GM19238 (cell line): ENCODE measurements around the gene ADGRL1.

Source experiments
- DNase-seq: peaks from one replicate; pipeline ENCODE4 v3.0.0; 2011; ENCODE audit warnings: low spot score; ENCODE audit not compliant: insufficient read length

The ADGRL1 gene

DNA sequence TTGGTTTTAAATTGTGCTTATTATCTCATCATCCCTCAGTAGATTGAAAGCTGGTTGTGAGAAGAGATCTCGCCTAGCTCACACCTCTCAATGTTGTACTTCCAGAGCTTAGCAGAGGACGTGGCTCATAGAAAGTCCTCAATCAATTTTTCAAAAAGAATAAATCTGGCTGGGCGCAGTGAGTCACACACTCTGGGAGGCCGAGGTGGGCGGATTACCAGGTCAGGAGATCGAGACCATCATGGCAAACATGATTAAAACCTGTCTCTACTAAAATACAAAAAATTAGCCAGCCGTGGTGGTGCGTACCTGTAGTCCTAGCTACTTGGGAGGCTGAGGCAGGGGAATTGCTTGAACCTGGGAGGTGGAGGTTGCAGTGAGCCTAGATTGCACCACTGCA, 64.9 kb downstream of the ADGRL1 start:
- no peak for DNase-seq

DNA sequence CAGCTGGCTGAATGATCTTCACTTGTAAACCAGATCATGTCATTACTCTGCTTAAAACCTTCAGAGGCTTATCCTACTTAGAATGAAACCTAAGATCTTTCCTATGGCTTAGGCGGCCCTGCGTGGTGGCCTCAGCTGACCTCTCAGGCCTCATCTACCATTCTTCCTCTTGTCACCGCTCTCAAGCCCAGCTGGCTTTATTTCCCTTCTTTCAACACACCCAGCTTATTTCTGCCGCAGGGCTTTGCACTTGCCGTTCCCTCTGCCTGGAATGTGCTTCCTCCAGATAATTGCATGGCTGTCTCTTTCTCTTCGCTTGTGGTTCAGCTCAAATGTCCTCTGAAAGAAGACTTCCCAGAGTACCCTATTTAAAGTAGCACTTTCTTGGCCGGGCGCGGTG, 66.0 kb downstream of the ADGRL1 start:
- DNase-seq: no peak

DNA sequence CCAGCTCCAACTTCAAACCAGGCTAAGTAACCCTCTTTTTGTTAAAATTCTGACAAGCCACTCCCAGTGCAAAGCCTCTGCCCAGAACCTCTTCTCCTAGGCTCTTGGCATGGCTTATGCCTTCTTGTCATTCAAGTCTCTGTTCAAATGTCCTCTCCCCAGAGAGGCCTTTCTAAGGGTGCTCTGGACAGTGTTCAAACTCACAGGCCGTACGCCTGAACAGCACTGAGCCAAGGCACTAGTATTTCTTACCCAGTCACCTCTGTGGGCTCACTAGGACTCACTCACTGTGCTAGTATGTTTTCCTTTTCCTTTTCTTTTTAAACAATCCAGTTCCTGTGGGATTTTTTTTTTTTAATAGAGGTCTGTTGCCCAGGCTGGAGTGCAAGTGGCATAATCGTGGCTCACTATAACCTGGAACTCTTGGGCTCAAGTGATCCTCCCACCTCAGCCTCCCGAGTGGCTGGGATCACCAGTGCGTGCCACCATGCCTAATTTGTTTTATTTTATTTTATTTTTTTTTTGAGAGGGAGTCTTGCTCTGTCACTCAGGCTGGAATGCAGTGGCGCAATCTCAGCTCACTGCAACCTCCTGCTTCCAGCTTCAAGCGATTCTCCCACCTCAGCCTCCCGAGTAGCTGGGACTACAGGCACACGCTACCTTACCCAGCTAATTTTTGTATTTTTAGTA, 67.2 kb downstream of the ADGRL1 start:
- no peak for DNase-seq

DNA sequence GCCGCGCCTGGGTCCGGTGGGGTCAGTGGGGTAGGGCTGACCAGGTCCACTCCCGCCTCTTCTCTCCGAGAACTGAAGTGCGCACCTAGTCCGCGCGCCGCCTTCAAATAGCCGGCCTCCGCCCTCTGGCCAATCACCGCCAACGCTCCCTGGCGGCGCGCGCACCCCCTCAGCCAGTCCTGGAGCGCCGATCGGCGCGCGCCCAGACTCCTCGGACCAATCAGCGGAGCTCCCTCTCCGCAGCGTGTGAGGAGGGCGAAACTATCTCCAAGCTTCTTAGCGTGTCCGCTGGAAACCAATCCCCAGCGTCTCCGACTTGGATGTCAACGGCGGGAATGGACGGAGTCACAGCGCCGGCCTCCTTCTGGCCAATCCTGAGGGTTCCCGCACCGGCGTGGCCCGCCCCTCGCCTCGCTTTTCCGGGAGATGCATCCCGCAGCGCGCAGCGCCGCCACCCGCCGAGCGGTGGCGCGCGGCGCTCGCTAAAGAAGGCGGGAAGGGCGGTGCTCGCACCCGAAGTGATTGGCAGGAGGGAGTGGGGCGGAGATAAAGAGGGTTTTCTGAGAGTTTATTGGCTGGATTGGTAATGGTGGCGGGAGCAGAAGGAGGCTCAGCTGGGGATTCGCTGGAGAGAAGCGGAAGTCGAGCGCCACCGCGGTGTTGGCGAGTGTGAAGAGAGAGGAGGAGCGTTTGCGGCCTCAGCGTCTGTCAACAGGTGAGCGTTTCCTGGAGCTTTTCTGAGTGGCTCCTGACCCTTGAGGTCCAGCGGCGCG, 69.3 kb downstream of the ADGRL1 start, which contains the start of gene ASF1B:
TSS of gene ASF1B (minus strand) at position 81 of the 773 bp plus-strand sequence. CDS start 133 bp downstream, outside the sequence.
- DNase-seq: peak; percentile 97

DNA sequence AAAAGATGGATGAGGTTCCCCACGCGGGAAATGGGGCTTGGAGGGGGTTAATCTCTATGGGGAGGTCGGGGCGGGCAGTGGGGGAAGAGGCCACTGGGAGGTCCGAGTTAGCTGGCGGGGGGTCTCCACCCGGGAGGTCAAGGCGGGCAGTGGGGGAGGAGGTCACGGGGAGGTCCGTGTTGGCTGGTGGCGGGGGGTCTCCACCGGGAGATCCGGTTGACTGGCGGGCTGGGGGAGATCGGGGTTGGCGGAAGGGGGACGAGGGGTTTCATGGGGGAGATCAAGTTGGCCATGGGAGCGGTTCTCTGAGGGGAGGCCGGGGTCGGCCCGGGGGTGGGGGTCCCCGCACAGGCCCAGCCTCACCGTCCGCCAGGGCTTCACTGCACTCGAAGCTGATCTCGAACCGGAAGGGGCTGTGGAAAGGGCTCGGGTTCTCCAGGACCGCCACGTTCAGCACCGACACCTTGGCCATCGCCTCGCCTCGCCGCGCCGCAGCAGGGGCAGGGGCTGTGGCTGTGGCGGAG, 69.9 kb downstream of the ADGRL1 start:
- no peak for DNase-seq

DNA sequence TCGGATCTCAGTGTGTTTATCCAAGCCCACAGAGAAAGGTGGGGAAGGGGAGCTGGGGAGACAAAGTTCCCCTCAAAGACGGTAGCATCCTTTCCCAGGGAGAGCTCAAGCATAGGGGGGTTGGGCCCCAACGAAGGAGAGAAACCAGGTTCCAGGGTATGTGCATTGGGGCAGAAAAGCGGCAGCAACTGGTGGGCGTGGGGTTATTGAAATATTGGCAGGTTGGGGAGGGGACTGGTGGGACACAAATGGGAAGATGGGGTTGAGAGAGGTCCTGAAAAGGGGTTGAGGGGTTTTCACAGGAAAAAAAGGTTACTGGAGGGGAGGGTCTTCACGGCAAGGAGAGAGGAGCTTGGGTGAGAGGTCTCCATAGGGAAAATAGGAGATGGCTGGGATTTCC, 70.6 kb downstream of the ADGRL1 start:
- no peak for DNase-seq

DNA sequence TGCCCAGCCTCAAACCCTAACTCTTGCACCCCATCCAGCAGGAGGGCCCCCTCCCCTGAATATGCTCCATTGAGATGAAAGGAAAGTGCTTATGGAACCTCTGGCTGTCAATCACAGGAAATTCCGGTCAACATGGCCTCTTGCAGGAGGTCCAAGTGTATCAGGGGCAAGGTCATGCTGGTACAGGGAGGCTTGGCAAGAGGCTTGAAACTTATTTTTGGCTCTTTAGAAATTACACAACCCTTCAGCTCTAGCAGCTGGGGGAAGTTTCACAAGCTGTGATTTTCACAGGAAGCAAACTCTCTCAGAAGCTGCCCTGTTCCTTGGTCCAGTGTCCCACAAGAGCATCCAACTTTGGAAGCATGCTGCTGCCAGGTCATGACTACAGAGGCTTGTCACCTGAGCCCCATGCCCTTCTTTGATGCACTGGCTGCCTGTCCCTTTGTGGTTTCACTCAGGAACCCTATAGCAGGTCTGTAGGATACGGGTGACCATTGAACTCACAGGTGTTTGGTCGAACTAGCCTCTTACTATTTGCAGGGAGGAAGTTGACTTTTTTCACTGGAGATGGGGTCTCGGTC, 78.0 kb downstream of the ADGRL1 start:
- no peak for DNase-seq

DNA sequence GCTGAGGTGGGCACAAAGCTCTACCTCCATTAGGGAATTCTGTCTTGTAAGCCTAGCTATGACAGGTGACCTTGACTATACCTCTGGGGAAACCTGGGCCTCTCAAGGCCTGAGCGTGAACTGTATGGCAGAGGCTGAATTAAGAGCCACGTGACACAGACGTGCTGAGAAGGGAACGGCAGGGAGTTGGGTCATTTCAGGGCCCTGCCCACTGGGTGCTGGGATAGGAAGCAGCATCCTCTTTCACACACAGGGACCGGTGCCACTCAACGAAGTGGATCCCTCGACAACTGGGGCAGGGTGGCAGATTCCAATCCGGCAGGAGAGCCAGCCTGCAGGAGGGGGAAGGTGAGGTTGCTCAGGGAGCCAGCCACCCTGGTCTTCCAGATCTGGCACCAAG, 78.8 kb downstream of the ADGRL1 start:
- DNase-seq: no peak

DNA sequence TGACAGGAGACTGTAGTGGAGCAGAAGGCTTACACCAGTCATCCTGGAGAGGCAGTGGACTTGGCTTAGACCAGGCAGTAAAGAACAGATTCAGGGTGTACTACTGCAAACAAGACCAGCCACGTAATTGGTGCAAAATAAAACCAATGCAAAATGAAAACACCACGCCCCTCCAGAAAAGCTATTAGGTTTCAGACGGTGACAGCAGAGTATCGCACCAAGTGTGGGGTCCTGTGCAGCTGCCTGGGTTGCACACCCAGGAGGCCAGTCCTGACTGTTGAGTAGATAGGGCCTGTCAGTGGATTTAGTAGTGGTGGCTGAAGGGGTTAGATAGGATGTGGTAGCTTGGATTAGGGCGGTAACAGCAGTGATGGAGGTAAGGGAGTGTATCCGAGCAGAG, 83.0 kb downstream of the ADGRL1 start:
- no peak for DNase-seq

DNA sequence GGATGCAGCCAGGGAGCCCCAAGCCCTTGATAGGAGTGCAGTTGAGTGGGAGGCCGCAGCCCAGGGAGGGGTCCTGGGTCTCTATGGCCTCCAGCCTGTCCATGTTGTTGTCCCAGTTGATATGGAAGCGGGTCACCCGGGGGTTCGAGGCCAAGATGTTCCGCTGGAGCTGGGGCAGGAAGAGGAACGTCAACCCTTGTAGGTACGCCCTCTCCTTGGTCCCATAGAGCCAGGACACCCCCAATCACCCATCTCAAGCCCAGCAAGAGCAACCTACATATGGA, 85.5 kb downstream of the ADGRL1 start:
- no peak for DNase-seq

DNA sequence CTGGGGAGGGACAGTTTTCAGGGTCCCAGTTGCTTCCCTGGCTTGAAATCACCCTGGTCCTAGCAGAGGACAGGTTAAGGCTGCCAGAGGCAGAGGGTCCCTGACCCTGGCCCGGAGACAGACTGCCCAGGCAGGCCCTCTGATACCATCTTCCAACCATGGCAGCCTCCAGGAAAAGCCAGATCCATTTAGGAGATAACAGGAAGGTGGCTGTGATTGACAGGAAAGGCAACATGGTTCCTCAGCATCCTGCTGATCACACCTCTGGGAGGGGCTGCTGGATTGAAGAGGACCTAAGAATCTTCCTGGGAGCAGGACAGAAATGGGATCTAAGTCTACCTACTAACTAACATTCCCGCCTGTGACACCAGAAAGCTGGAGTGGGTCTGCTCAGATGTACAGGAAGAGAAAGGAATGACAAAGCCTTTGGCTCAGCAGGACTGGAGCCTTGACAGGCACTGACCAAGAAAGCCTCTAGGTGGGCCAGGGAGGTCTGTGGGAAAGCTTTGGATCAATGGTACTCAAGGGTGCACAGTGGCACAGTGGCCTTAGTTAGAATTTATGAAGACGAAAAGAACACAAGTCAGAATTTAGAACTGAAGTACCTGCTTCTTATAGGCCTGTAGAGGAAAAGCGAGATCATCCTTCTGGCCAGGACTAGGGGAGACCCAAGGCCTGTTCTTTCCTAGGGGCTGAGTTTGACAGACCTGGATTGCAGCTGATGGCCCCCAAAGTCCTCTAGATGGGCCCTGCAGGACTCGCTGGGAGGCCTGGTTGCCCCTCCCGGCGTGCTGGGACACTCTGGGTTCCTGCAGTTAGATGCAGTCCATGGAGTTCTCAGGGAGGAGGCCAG, 86.1 kb downstream of the ADGRL1 start:
- DNase-seq: no peak

DNA sequence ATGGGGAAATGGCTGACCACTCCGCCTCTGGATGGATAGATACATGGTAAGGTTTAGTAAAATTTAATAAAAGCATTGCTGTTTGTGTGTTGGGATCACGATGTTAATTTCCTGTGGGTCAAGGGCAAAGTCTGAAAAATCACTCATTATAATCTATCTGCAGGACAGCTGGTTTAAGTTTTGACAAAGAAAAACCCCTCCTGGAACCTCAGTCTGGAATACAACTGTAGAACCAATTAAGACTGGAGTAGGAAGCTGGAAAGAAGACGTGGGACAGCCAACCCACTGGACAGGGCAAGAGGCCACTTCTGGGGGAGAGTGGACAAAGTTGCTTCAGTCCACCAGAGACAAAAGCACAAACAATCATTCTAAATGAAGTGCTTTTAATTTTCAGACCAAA, 86.8 kb downstream of the ADGRL1 start:
- DNase-seq: no peak

DNA sequence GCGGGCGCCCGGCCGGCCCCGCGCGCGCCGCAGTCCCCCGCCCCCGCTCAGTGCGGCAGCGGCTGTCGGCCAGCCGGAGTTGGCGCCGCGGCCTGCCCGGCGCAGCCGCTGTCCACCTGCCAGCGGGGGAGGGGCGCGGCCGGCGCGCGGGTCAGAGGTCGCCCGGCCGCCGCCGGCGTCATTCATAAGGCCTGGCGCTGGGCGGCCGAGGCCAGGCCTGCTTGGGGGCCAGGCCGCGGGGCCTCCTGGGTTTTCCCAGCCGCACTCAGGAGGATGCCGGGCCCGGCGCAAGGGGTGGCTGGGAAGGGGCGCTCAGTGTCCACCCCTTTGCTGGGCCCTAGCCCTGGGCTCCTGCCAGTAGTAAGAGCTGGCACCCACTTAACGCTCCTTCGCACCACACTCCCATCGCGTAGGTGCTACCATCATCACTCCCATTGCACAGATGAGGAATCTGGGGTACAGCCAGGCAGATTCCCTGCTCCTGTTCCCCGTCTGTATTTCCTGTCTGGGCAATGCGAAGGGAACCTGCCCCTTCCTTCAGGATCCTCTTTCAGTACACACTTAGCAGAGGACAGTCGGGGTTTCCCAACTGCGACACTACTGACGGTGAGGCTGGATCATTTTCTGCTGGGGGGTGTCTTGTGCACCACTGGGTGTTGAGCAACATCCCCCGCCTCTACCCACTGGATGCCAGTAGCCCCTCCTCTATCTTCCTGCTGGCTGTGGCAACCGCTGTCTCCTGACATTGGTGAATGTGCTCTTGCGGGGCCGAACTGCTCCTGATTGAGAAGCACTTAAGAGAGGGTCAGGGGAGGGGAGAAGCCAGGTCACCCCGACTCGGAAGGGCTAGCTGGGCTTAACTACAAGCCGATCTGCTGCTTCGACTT, 87.6 kb downstream of the ADGRL1 start:
- DNase-seq: no peak

DNA sequence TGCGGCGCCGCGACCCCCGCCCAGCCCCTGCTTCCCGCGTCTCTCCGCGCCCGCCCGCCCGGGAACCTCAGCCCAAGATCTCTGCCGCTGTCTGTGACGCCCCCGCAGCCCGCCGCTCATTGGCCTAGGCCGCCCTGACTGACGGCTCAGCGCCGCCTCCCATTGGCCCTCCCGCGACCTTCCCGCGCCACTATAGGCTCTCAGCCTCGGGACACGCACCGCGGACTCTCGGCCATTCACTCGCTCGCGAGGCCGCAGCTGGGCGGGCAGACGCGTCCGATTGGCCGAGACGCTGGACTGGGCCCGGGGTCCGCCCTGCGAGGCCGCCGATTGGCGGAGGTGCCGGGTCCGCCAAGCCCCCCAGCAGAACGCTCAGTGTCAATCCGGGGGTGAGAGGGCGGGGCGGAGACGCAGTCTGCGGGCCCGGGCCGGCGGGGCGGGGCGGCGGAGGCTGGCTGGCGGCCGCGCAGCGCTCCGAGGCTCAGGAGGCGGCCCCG, 88.3 kb downstream of the ADGRL1 start, which contains the start of gene PRKACA:
TSS of gene PRKACA (minus strand) at position 95 of the 497 bp plus-strand sequence. CDS start 215 bp downstream, outside the sequence.
- peak; percentile 100 for DNase-seq

DNA sequence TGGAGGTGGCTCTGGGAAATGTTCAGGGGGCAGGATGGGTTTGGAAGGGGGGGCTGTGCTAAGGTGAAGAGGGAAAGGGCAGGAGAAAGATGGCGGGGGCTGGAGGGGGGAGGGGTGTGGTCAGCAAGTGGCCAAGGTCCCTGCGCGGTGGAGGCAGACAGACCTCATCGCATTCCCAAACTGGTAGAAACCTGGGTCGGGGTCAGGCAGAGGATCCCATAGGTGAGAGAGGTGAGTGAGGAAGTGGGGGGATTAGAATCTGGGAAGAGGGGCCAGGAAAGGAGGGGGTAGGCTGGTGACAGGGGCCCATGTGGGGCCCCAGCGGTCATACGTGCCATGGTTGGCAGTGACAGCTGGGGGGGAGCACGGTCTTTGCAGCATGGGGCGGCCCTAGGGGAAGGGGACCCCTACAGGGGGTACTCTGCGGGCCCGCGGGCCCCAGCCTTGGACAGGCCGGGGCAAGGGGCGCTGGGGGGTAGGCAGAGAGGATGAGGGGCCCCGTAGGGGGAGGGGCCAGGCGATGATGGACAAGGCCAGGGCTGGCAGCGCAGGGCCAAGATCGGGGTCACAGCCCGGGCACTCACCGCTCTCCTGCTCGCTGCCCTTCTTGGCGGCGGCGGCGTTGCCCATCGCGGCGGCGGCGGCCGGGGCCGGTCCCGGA, 88.9 kb downstream of the ADGRL1 start:
- no peak for DNase-seq

DNA sequence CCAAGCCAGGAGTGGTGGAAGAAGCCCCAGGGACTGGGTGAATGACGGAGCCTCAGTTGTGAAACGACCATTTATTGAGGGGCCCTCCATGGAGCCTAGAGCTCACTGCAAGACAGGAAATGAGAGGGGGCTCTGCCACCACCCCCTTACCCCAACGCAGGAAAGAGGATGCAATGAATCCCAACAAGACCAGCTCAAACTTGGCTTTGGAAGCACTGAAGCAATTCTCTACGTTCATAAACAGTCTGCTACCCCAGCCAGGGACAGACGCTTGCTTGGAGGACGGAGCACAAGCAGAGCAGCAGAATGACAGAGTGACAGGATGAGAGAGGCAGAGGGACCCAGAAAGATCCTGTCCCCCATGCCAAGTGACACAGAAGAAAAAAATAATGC, 89.4 kb downstream of the ADGRL1 start:
- no peak for DNase-seq

DNA sequence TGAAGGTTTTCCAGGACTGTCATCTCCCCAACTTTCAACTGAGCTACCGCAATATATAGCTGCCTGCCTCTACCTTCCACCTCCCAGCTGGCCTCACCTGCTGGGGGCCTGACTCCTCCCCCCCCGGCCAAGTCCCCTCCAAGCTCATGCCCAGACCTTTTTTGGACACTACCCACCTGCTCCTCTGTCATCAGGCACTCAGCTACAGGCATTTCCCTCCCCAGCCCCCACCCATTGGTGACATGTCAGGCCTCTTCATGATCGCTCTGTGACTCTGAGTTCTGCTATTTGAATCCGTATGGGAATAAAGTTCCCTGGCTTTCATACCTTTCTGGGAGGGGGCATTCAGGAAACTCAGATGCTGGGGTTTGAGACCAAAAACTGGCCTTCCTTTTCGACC, 90.2 kb downstream of the ADGRL1 start:
- no peak for DNase-seq

DNA sequence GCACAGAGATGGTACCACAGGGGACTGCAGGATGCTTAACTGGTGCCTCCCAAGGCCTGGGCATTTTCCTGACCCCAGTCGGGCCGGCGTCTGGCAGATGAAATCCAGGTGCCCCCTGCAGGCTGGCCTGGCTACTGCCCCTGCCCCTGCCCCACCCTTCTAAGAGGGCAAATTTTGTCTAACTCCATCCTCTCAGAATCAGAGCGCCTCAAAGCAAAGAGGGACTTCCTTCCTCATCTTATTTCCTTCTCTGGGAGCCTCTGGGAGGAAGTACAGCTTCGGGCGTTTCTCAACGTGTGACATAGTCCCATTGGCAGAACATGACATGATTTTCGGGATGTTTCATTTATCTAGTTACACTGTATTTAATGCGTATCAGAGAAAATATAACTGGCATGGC, 91.1 kb downstream of the ADGRL1 start:
- peak; percentile 43 for DNase-seq

DNA sequence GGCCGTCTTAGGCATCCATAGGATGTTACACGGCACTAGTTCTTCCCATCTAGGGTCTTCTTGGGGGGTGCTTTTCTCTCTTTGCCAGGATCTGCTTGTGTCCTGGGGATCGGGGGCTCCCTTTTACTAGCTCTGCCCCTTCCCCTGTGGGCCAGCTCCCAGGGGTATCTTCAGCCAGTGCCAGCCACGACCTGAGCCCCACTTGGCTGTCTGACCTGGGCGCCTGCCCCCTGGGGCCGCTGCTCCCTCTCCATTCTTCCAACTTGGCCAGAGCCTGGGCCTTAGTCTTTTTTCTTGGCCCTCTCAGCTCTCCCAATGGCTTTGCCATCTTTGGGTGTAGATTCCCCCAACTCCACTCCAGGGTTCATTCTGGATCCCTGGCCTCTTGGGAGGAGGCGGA, 91.5 kb downstream of the ADGRL1 start:
- DNase-seq: no peak
